Central memory CD4-positive, alpha-beta T cell (primary cell): ENCODE data around the gene MRPL36.
A peak's percentile ranks its signal among the peaks of the same experiment; 100 is the strongest.
"Not testable (repeated sequence)": the region's sequence is repeated elsewhere in the genome, so short reads cannot be mapped to it uniquely, and the experiment has no call there.

Source experiments
- DNase-seq: peaks from one replicate; pipeline ENCODE4 v3.0.0; 2022
- total RNA-seq, 3 experiments: gene quantifications; one replicate each; lab custom pipeline; 2026; lab: John Stamatoyannopoulos, UW

Gene MRPL36
- total RNA-seq = 4.1 to 24.3 (median 12.3) reads per million in 3 experiments

DNA sequence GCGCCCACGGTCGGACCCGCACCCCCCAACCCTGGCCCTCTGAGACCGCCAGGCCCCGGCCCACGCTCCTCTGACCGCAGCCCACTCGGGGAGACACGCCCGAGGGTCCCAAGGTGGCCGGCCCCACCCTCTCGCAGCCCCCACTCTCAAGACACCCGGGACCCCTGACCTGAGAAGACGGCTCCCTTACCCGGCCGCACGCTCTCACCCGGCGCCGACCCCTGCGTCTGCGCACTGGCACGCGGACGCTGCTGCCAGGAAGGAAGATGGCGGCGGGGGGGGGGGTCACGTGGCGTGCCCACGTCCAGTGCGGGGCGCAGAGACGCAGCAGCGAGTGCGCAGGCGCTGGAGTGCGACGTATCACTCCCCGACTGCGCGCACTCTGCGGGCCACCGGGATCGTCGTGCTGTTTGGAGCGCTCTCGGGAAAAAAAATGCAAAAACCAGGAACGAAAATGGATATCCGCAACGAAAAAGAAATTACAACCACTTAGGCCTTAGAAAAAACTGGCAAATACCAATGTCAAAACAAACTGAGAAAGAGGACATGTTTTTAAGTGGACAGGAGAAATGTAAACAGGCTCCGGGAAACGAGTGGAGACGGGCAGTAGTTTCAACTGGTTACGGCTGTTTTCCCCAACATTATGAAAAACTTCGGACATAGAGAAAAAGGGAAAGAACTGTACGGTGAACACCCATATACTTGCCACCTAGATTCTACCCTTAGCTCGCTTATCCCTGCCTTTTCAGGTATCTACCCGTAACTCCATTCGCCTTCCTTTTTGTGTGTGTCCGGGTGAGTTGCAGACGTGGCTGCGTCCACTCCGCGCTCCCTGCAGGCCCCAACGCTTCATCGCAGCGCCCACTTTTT is at the start of gene MRPL36:
Gene MRPL36 (minus strand): TSS at position 236 of the 870 bp plus-strand sequence. CDS start 902 bp downstream, outside the sequence.
- peak; percentile 84 for DNase-seq

DNA sequence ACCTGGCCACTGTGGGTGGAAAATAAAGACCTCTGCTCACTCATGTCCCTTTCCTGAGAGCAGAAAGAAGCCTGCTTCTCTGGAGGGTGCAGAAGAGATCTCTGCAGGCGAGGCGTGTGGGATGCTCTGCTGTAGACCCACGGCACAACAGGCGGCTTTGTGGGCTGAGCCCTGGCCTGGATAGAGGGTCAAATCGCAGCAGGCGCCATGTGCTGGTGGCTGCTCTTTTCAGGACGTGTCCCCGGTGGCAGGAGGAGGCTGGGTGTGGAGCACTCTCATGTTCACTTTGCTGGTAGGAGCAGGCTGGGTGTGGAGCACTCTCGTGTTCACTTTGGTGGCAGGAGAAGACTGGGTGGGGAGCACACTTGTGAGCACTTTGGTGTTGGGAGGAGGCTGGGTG is 48.0 kb upstream of the MRPL36 start:
- no peak for DNase-seq

DNA sequence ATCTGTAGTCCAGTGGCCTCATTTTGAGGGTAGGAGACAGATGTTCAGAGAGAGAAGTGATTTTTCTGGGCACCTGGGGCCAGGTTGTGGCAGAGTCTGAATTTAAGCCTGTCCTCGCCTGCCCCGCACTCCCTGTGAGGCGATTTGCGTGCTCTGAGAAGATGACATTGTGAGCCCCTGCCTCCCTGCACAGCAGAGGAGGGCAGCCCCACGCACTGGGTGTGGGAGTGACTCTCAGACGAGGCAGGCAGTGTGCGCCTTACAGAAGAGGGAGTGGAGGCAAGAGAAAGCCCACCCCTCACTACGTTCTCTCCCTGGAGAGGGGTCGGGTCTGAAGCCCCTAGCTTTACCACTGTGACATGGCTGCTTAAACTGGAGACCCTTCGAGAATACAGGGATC is 47.4 kb upstream of the MRPL36 start:
- no peak for DNase-seq

DNA sequence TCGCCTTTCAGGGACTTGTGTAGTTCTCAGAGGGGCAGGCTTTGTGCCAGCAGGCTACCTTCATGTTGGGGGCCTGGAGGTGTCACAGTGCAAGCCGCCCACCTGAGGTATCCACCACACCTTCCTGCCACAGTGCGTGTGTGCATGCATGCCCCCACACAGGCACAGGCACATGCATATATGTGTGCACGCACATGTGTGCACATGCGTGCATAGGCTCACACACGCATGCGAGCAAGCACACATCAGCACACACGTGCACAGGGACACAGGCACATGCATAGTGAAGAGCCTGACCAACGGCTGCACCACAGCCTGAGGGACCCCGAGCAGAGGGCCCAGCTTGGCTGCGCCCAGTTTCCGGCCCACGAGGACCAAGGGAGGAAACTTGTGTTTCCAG is 46.9 kb upstream of the MRPL36 start:
- no peak for DNase-seq

DNA sequence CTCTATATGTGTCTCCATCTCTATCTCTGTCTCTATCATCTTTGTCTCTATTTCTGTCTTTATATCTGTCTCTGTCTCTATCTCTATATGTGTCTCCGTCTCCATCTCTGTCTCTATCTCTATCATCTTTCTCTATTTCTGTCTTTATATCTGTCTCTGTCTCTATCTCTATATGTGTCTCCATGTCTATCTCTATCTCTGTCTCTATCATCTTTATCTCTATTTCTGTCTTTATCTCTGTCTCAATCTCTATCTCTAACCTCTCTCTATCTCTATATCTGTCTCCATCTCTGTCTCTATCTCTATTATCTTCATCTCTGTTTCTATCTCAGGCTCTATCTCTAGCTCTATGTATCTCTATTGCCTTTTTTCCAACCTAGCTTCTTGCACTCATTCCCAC is 46.1 kb upstream of the MRPL36 start:
- no peak for DNase-seq

DNA sequence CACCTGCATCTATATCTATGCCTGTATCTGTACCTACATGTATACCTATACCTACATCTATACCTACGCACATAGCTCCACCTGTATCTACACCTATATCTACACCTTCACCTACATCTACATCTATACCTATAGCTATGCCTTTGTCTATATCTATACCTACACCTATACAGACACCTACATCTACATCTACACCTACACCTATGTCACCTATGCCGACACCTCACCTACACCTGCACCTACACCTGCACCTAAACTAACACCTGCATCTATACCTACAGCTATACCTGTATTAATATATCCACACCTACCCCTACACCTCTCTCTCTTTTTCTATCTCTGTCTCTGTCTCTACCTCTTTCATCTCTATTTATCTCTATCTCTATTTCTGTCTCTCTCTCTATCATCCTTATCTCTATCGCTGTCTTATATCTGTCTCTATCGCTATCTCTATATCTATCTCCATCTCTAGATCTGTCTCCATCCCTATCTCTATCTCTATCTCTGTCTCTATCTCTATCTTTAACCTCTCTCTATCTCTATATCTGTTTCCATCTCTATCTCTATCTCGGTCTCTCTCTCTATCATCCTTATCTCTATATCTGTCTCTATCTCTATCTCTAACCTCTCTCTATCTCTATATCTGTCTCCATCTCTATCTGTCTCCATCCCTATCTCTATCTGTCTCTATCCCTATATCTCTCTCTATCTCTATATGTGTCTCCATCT is 45.2 kb upstream of the MRPL36 start:
- no peak for DNase-seq

DNA sequence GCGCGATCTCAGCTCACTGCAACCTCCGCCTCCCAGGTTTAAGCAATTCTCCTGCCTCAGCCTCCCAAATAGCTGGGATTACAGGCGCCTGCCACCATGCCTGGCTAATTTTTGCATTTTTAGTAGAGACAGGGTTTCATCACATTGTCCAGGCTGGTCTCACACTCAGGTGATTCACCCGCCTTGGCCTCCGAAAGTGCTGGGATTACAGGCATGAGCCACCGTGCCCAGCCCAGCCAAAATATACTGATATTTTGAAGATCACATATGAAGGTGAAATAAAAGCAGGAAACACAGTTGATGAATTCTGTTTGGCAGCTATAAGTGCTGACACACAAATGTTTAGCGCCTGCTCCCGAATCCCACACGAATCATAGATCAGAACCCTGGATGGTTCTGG is 44.1 kb upstream of the MRPL36 start:
- DNase-seq = not testable (repeated sequence)

DNA sequence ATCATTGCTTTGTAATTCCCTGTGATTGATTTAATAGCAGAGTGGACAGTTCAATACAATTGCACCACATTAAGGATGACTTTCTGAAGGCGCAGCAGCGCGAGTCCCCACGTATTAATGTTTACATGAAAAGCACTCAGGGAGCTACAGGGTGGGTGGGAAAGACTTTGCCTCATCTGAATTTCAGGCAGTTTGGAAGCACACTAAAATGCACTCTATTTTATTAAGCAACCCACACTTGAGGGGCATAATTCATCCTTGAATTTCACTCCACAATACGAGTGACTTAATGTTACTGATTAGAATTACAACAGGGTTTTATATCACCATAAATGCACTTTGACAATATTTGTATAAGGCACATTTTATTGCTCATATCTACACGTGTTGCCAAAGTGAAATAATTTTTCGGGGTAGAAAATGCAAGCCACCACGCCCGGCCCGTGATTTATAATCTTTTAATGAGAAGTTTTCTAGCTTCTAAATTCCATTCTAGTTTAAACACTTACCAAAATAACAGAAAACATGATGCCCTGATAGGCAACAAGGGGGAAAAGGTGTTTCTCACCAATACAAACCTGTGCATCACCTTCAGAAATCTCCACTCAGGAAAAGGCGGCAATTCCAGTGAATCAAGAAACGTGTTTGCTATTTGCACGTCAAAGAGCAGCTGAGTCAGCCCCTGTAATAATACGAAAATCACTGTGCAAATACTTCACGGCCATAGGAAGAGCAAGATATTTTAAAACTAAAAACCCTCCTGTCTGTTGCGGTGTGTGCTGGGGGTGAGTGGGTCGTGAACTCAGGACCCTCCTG is 42.6 kb upstream of the MRPL36 start:
- no peak for DNase-seq

DNA sequence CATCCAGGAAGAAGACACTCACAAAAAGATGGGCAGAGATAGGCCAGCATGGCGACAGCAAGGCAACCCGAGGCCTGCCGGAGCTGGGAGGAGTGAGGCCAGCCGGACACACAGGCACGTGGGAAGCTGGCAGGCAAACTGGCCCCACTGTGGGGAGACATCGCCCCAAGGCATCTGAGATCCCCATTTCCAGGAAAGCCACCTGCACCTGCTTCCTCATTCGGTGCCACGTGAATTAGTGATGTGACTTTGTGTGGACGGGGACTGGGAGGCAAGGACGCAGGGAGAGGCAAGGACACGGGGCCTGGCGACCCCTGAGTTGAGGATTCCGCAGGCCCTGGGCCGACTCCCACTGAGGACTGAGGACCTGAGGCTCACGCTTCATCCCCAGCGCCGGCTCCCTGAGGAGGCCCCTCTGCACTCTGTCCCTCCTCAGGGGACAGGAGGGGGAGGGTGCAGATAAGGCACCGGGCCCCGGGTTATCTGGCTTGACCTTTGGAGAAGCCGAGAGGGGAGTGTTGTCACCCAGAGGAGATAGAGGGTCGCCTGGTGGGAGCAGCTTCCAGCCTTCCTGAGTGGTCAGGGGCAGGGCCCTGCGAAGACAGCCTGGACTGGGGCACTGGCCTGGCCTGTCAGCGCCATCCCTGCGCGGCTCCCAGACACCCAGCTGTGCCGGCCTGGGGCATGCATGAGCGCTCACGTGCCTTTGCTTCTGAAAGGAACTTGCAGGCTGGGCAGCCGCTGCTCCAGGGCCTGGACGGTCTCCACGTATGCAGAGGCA is 41.3 kb upstream of the MRPL36 start:
- DNase-seq = no peak

DNA sequence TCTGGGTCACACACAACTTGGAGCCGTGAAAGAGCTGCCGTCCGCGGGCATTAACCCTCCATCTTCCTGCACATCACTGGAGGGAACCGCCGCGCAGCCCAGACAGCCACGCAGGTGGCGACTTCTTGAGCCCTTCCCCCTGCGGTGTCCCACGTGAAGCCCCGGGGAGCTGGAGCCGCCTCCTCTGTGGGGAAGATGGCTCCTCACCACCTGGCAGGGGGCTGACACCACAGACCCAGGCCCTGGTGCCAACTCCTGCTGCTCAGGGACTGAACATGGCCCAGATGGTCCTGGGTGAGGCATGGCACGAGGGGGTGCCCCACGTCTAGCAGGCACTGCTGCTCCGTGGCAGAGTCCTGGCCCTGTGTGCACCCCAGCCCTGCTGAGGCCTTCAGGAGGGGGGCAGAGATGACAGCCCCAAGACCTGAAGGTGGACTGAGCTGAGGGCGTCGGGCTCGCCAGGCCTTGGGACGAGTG is 40.5 kb upstream of the MRPL36 start:
- no peak for DNase-seq

DNA sequence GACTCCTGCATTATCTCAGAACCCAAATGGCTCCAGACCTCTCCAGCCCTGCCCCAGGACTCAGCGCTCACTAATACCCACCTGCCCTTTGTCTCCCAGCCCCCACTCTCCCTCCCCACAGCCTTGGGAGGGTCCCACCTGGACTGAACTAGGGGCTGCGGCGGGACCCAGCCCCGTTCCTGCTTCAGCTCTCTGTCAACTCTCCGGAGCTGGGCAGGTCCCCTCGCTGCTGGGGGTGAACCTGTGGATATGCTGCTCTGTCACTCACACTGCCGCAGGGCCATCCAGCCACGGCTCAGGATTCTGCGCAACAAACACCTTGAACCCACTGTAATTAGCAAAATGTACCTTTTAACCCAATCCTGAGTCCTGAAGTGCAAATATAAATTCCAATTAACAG is 38.4 kb upstream of the MRPL36 start:
- DNase-seq = no peak

DNA sequence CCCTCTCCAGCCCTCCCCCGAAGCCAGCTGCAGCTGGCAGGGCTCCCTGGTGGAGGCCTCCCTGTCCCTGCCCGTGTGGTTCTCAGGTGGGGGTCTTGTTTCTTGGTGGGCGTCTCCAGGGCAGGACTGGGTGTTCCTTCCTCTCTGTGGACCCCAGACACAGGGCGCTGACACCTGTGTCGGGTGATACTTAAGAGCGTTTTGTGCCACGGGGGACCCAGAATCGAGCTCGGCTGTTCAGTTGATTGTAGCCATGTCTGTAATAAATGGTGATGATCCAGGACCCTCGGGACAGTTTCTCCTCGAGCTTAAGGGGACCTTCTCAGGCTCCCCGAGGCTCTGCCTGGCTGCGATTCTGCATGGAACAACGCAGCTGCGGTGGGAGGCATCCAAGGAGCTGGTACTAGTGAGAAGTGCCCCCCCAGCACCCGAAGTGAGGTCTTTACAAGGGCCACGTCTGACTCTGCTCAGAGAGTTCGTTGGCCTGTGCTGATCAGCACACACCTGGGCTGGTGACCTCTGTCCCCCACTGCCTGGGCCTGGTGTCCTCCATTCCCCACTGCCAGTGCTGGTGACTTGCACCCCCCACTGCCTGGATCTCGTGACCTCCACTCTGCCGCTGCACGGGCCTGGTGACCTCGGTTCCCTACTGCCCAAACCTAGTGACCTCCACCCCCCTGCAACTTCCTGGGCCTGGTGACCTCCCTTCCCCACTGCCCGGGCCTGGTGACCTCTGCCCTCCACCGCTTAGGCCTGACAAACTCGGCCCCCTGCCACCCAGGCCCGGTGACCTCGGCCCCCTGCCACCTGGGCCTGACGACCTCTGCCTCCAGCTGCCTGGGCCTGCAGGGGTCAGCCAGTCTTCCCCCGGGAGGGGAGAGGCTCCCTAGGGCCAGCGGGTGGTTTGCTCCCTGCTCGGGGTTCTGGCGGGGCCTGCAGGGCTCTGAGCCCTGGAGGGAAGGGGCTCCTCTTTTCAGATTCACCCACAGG is 37.5 kb upstream of the MRPL36 start:
- DNase-seq = no peak

DNA sequence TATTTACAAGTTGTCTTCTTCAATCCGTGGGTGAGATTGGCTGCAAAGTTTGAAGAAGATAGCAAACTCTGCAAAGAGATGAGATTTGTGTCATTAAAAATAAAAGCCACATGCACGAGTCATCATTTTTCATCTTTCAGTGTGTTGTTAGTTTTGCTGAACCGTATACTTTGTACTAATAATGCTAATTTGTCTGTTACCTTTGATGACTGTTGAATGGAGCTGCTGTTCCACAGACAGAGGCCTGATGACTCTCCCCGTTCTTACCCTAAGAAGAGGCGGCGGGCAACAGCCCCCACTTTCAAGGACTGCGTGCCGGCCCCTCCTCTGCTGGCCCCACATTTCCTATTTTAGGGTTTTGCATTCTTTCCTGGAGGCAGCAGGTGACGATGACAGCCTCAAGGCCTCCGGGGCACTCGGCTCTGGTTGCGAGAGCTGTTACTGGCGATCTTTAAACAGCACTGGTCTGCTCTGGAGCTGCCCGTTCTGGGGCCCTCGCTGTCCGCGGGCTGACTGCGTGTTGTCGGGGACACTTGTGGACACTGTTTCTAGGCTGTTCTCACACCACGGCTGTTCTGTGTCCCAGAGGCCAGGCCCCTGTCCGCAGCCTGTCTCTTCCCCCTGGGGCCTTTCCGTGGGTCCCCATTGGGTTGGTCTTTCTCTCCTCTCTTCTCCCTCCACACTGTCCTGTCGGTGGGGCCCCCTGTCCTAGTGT is 36.7 kb upstream of the MRPL36 start:
- no peak for DNase-seq

DNA sequence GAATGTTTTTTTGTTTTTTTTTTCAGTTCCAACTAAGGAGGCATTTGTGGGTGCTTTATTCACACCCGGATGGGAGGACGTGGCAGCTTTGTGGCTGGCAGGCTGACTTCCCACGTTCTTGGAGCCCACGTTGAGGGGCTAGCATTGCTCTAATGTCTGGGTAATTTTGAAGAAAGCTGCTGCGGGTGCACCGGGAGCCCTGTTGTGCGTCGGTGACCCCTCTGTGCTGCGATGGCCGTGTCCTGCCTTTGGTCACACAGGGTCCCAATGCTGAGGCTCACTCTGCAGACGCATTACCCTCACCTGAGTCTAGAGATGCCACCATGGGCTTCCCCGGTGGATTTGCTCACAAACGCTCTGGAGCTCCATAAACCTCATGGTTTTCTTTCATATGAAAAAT is 35.8 kb upstream of the MRPL36 start:
- DNase-seq = no peak

DNA sequence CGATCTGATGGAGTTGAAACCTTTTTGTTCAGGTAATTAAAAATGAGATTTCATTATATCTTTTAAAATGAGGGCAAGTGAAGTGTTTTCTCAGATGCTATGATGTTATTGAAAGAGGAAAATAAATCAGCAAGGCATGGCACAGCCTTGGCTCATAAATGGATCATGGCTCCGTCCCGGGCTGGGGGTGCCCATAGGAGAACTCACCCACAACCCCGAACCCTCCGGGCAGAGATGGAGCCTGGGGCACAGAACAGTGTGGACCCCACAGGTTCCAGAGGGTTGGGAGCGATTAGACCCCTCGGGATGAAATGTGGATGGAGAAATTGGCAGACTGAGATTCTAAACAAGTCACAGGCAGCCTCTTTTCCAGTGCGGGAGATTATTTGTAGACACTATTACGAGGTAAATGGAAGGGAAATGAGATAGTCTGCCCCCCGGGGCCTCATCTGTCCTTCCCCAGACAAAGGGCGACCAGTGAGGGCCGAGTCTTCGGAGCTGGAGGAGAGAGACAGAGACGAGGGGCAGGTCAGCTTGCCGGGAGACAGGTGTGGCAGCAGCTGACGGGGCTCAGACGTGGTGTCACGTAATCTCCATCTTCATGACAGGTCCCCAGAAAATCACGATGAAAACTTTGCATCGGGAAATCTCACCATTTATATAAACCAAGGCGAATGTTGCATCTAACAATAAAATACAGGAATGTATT is 35.2 kb upstream of the MRPL36 start:
- DNase-seq = no peak

DNA sequence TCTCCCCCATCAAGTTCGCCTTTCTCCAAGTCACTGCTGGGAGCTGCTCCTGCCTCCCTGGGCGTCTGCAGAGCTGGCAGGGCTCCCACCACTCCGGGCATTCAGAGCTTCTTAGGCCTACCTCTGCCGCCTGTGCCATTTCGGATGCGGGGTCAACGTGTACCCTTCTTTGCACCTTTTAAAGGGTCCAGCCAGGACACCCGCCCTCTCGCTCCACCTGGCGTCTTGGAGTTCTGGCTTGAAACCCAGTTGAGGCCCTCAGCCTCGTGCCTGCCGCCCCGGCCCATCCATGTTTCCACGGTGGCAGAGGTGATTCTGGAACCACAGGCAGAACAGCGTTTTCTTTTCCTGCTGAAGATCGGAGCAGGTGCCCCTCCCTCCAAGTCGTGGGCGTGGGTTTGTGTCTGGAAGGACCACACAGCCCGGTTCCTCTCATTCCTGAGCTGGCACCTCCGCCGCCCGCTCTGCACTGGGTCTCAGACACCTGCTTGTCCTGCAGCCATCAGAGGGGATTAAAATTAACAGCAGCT is 34.5 kb upstream of the MRPL36 start:
- no peak for DNase-seq

DNA sequence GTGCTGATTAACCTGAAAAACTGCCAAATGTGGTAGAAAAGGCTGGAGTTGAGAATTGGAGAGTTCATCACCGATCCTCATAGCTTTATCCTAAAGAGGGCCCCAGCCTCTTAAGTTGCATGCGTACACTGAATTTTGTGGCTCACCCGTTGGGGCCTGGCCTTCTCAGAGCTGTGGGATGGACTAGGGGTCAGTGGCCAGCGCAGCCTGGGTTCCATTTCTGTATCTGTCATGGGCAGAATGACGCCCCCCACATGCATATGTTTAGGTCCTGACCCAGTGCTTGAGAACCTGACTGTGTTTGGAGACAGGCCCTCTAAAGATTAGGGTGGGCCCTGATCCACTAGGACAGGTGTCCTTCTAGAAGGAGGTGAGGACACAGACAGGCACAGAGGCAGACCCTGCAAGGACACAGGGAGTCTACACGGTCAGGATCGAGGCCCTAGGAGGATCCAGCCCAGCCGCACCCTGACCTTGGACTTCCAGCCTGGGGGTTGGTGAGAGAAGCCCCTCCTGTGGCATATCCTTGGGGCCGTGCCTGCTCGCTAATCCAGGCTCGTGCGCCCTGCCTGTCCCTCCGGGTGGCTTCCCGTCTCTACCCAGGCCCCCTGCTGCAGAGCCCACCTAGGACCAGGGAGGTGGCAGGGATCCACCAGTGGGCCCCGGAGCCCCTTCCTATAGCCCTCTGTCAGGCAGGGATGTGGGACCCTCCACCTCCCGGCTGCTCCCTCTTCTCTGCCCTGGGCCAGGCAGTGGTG is 33.8 kb upstream of the MRPL36 start:
- no peak for DNase-seq

DNA sequence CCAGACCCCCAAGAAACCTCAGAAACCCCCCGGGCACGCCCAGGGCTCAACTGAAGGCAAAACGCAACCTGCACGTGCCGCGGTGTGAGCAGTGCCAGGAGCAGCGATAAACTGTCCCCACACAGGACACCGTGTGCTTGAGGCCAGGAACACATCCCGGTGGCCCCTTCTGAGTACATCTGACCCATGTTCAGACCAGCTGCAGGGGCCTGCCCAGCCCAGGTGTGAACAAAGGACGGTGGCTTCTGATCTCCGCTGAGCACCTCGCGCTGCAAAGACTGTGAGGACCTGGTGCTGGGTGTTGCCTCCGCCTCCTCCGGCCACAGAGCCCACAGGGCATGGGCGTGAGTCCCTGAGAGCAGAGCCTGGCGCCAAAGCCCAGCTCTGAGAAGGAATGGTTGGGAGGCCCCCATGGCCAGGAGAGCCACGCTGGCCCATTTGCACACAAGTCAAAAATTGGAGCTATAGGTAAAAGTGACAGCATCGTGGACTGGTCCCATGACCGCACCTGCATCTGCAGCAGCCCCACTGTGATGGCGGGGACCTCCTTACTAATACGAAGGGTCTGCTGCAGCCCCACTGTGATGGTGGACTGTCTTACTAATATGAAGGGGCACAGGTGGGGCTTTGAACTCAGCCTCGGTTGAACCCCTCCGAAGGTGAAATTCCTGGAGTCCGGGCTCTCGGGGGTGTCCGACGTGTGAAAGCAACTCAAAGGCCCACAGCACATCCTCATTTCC is 33.0 kb upstream of the MRPL36 start:
- DNase-seq = no peak
